PC-3 (cell line): ENCODE measurements around the gene ADORA3. TPM values are rescaled to one million over a fixed set of nuclear protein-coding genes. Genes with fewer than 3 reads are reported as not detected.

Experiments used
- ATAC-seq: fragments of 200-7000 bp; cut with Tn5 transposase; 2 replicates; pipeline ENCODE4 v1.9.1; 2020; ENCODE audit warnings: mild to moderate bottlenecking, moderate library complexity
- BruUV-seq: library from RNA; stranded (reverse); fragments of 400-500 nt; replicated peaks from 2 replicates; lab custom pipeline; 2021; lab: Mats Ljungman, UMichigan
- CTCF ChIA-PET: fragments of 300-600 bp; sonication (Branson Sonifier 250); formaldehyde crosslinking; loops from one replicate; lab custom pipeline; 2022; ENCODE audit warnings: antibody characterized with exemption; lab: Charles Lee
- POLR2A ChIA-PET: fragments of 300-600 bp; sonication (Branson Sonifier 250); formaldehyde crosslinking; loops from one replicate; lab custom pipeline; 2022; ENCODE audit warnings: antibody characterized with exemption; ENCODE audit not compliant: unreplicated experiment; lab: Charles Lee
- DNase-seq: peaks from one replicate; pipeline ENCODE4 v3.0.0-alpha.2; 2015
- H2AFZ ChIP-seq: fragments of 300-600 bp; sonication (generic); 2 replicates; pipeline ENCODE4 v1.6.0; 2016; ENCODE audit warnings: antibody characterized with exemption, low read length
- H3F3A ChIP-seq: fragments of 300-600 bp; sonication (generic); one replicate; pipeline ENCODE4 v1.6.0; 2017; ENCODE audit warnings: antibody characterized with exemption, low read length, control low read depth, mild to moderate bottlenecking; ENCODE audit not compliant: unreplicated experiment
- H3K27ac ChIP-seq: fragments of 300-600 bp; sonication (generic); 2 replicates; pipeline ENCODE4 v1.5.1; 2016; ENCODE audit warnings: mild to moderate bottlenecking, low read length
- H3K27me3 ChIP-seq: fragments of 300-600 bp; sonication (generic); 2 replicates; pipeline ENCODE4 v1.6.1; 2016; ENCODE audit warnings: low read length, mixed read lengths
- H3K36me3 ChIP-seq: fragments of 300-600 bp; sonication (generic); 2 replicates; pipeline ENCODE4 v1.6.1; 2016; ENCODE audit warnings: low read depth, mixed run types, low read length, mixed read lengths
- H3K4me1 ChIP-seq: fragments of 300-600 bp; sonication (generic); 2 replicates; pipeline ENCODE4 v1.5.1; 2016; ENCODE audit warnings: low read length; ENCODE audit not compliant: insufficient read depth
- H3K4me2 ChIP-seq: fragments of 300-600 bp; sonication (generic); 2 replicates; pipeline ENCODE4 v1.6.0; 2016; ENCODE audit warnings: low read length
- H3K4me3 ChIP-seq: fragments of 300-600 bp; sonication (generic); 2 replicates; pipeline ENCODE4 v1.5.1; 2016; ENCODE audit warnings: mild to moderate bottlenecking, low read length, mixed read lengths
- H3K79me2 ChIP-seq: fragments of 300-600 bp; sonication (generic); 2 replicates; pipeline ENCODE4 v1.6.1; 2017; ENCODE audit warnings: low read length, mixed read lengths
- H3K9ac ChIP-seq: fragments of 300-600 bp; sonication (generic); 2 replicates; pipeline ENCODE4 v1.6.0; 2016; ENCODE audit warnings: mild to moderate bottlenecking, low read length
- H3K9me2 ChIP-seq: fragments of 300-600 bp; sonication (generic); replicated peaks from 2 replicates; pipeline ENCODE4 v1.6.1; 2016; ENCODE audit warnings: mixed run types, low read length, mixed read lengths
- H3K9me3 ChIP-seq: fragments of 300-600 bp; sonication (generic); 2 replicates; pipeline ENCODE4 v1.6.1; 2016; ENCODE audit warnings: low read length, mixed read lengths
- H4K20me1 ChIP-seq: fragments of 300-600 bp; sonication (generic); 2 replicates; pipeline ENCODE4 v1.6.1; 2016; ENCODE audit warnings: low read length, mixed read lengths
- CTCF ChIP-seq: fragments of 300-600 bp; sonication (generic); conservative IDR thresholded peaks from 2 replicates; pipeline ENCODE4 v1.5.1; 2017; ENCODE audit warnings: antibody characterized with exemption, low read depth, mild to moderate bottlenecking, low read length
- EZH2 ChIP-seq: fragments of 300-600 bp; sonication (generic); IDR thresholded peaks from one replicate; pipeline ENCODE4 v1.6.1; 2017; ENCODE audit warnings: antibody characterized with exemption, mild to moderate bottlenecking, low read length; ENCODE audit not compliant: unreplicated experiment
- EZH2phosphoT487 ChIP-seq: fragments of 300-600 bp; sonication (generic); IDR thresholded peaks from 2 replicates; pipeline ENCODE4 v1.6.1; 2018; ENCODE audit warnings: mild to moderate bottlenecking, antibody characterized with exemption, low read length, borderline replicate concordance
- intact Hi-C: fragments of 100-400 bp; cut with micrococcal nuclease; formaldehyde crosslinking; loops from 2 replicates; pipeline ENCODE4 v1.9.0; 2023
- total RNA-seq: library from RNA; depleted of rRNA; stranded (reverse); fragments of >200 nt; gene quantifications from 2 replicates; pipeline ENCODE4 v1.2.3, GENCODE V29; 2014

The ADORA3 gene
- total RNA-seq, 1 experiment from 2014 or later, result not detected

DNA sequence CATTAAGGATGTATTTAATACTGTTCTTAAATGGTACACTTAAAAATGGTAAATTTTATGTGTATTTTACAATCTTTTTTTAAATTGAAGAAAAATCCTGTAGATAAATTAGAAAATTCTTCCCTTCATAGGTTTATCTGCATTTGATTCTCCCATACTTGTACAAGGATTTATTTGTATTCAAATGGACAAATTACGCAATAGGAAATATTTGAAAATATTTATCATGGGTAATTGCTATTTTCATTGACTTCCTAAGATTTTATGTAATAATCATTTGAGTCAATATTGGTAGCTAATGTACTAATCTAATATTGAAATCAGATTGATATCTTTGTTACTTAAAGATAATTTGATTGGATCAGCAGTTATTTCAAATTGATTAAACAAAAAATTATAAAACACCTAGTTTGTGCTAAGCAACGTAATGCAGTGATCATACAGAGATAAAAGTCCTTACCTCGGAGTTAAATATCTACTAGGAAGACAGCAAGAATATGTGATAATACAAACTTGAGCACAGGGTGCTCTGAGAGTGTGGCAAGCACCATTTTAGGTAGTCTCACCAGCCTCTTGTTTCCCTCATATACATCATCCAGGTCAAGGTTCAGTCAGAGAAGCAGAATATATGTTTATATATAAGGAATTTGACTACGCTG lies 40.9 kb downstream of the ADORA3 start:
- POLR2A ChIA-PET, result no interaction called here
- no peak overlapping the region for H3K9ac ChIP-seq
- DNase-seq, result no peak

GRCh38 chr1:111461765-111462164 lies 41.7 kb downstream of the ADORA3 start:
- H3K9me3 ChIP-seq, result no peaks in the 10 kb centered on the region
- ATAC-seq (no peak), DNase-seq (no peak)
- H3K9ac ChIP-seq, result no peak overlapping the region
- H3K27ac ChIP-seq, result no peak overlapping the region
- H3F3A ChIP-seq, result peaks cover 7% of the 10 kb centered on the region
- ChIA-PET POLR2A (no interaction called here), CTCF (no interaction called here)
- BruUV-seq, result no TSS peak
- no peak for TF ChIP-seq EZH2phosphoT487
- TF ChIP-seq CTCF, result no peak
- no peak for TF ChIP-seq EZH2
- H3K4me3 ChIP-seq, result no peak overlapping the region
- H3K79me2 ChIP-seq, result no peaks in the 10 kb centered on the region; the same call in 1 of the 2 replicates
- no peaks in the 10 kb centered on the region; the same call in 1 of the 2 replicates for H3K4me1 ChIP-seq
- H4K20me1 ChIP-seq, result no peaks in the 10 kb centered on the region
- no peak overlapping the region for H3K4me2 ChIP-seq
- H2AFZ ChIP-seq, result no peak overlapping the region
- H3K27me3 ChIP-seq, result no peaks in the 10 kb centered on the region
- intact Hi-C loops, result no loop called here
- H3K9me2 ChIP-seq, result no peaks in the 10 kb centered on the region
- peaks cover 54% of the 10 kb centered on the region for H3K36me3 ChIP-seq

More for the DNA sequence above, 40.9 kb downstream of the ADORA3 start:
- intact Hi-C loops, result no loop called here
- Histone ChIP-seq H3K27me3 (no peaks in the 10 kb centered on the region), H3K4me2 (no peak overlapping the region), H4K20me1 (no peaks in the 10 kb centered on the region), H3K4me3 (no peak overlapping the region), H3K36me3 (peaks cover 46% of the 10 kb centered on the region), H2AFZ (no peak overlapping the region), H3F3A (peaks cover 7% of the 10 kb centered on the region), H3K4me1 (no peaks in the 10 kb centered on the region; the same call in 1 of the 2 replicates), H3K9me2 (no peaks in the 10 kb centered on the region), H3K9me3 (no peaks in the 10 kb centered on the region), H3K27ac (no peak overlapping the region), H3K79me2 (no peaks in the 10 kb centered on the region; the same call in 1 of the 2 replicates)
- BruUV-seq, result no TSS peak
- CTCF ChIA-PET, result no interaction called here
- ATAC-seq, result no peak
- TF ChIP-seq CTCF (no peak), EZH2phosphoT487 (no peak), EZH2 (no peak)

DNA sequence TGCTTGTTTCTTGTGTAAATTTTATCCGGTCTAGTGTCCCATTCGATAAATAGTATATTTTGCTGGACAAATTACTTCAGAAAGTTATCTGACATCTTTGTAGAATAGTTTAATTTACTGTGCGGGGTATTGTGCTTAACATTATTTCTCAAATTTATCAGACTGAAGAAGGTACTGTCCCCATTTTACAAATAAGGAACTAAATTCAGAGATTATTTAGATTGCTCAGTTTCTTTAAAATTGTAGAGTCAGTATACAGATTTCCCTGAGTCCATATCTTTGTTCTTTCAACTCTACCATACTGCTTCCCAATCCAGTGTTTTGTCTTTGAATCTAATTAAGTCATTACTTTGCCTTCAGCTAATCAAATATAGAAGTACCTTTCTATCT lies 47.8 kb downstream of the ADORA3 start:
- no peaks in the 10 kb centered on the region for H3K27me3 ChIP-seq
- peaks cover 50% of the 10 kb centered on the region for H3K79me2 ChIP-seq
- H2AFZ ChIP-seq, result no peak overlapping the region
- BruUV-seq, result no TSS peak
- ChIA-PET POLR2A (no interaction called here), CTCF (no interaction called here)
- TF ChIP-seq EZH2 (no peak), CTCF (no peak), EZH2phosphoT487 (no peak)
- no peak overlapping the region for H3K9ac ChIP-seq
- ATAC-seq (no peak), DNase-seq (no peak)
- no peaks in the 10 kb centered on the region for H3K9me2 ChIP-seq
- intact Hi-C loops, result no loop called here
- H3K27ac ChIP-seq, result no peak overlapping the region
- no peak overlapping the region for H3K4me3 ChIP-seq
- no peaks in the 10 kb centered on the region for H3K9me3 ChIP-seq
- H4K20me1 ChIP-seq, result peaks cover 16% of the 10 kb centered on the region; the same call in 1 of the 2 replicates
- peaks cover 74% of the 10 kb centered on the region for H3K36me3 ChIP-seq
- no peak overlapping the region for H3K4me2 ChIP-seq
- H3F3A ChIP-seq, result no peaks in the 10 kb centered on the region
- peaks cover 9% of the 10 kb centered on the region for H3K4me1 ChIP-seq
